ENCODE results near the gene CCNT2.

CCNT2 gene

DNA sequence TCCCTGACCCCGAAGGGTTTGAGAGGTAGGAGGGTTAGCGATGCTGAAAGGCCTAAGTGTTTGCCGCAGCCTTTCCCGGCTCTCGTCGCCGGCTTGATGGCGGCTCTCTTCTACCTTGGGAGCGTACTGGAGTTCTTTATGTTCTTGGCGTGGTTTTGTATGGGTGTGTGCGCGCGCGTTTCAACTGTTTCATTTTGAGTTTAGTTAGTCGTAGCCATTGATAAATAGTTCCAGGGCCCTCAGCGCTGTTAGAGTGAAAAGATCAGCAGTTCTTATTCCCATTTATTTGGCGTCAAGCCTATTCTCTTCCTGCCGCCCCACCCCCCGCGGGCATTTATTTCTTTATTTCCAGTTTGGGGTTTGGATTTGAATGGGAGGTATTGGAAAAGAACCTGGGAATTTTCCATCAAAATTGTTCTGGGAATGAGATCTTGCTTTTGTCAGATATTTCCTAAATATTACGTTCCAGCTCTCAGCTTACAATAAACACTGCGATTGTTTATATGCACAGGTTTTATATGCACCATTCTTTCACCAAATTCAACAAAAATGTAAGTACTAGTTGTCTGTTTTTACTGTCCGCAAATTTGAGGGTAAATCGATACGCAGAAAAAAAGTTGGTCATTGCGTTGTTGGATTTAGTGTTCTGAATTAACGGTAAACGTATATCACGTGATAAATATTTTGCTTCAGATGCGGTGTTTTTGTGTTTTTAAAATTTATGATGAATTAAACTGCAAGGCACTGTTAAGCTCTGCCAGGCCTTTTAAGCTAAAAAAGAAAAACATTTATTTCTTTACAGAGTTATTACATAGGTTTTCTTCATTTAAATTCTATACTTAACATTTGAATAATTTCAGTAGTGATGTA lies 954 bp downstream of the CCNT2 start:
- DNase-seq (peak; percentile 54), ATAC-seq (ENCODE audit: insufficient read depth, low read depth) (no peak)
- H3K27ac ChIP-seq (ENCODE audit: low read length), result peak overlapping the region; percentile 95
- peaks cover 51% of the 10 kb centered on the region for H3K4me1 ChIP-seq (ENCODE audit: insufficient read depth, low read length)
- peaks cover 59% of the 10 kb centered on the region for H3K79me2 ChIP-seq (ENCODE audit: insufficient read depth, low read length)
- H3K27me3 ChIP-seq (ENCODE audit: insufficient read depth, low read length, poor library complexity), result no peaks in the 10 kb centered on the region
- peaks cover 28% of the 10 kb centered on the region for H3K36me3 ChIP-seq (ENCODE audit: insufficient read depth, low read length)
- peak overlapping the region; percentile 93 for H2AFZ ChIP-seq (ENCODE audit: low read depth, low read length)
- peak overlapping the region; percentile 94 for H3K9ac ChIP-seq (ENCODE audit: low read depth, low read length)
- H4K20me1 ChIP-seq (ENCODE audit: insufficient read depth, low read length), result peaks cover 43% of the 10 kb centered on the region
- peak overlapping the region; percentile 74 to 87 for H3K4me3 ChIP-seq (ENCODE audit: low read depth in 1 of 2, low read length in 2 of 2)
- H3K4me2 ChIP-seq (ENCODE audit: insufficient read depth, low read length), result peak overlapping the region; percentile 75
- H3K9me3 ChIP-seq (ENCODE audit: insufficient read depth, low read length, severe bottlenecking), result no peaks in the 10 kb centered on the region
- TF ChIP-seq EZH2 (IDR thresholded peaks at IDR 0.05; ENCODE audit: borderline replicate concordance, low read depth, low read length, severe bottlenecking), result no peak
- TF ChIP-seq, protein P1, sequence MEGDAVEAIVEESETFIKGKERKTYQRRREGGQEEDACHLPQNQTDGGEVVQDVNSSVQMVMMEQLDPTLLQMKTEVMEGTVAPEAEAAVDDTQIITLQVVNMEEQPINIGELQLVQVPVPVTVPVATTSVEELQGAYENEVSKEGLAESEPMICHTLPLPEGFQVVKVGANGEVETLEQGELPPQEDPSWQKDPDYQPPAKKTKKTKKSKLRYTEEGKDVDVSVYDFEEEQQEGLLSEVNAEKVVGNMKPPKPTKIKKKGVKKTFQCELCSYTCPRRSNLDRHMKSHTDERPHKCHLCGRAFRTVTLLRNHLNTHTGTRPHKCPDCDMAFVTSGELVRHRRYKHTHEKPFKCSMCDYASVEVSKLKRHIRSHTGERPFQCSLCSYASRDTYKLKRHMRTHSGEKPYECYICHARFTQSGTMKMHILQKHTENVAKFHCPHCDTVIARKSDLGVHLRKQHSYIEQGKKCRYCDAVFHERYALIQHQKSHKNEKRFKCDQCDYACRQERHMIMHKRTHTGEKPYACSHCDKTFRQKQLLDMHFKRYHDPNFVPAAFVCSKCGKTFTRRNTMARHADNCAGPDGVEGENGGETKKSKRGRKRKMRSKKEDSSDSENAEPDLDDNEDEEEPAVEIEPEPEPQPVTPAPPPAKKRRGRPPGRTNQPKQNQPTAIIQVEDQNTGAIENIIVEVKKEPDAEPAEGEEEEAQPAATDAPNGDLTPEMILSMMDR (IDR thresholded peaks at IDR 0.05; ENCODE audit: borderline replicate concordance, extremely low read depth, low read length, poor library complexity, severe bottlenecking), result no peak

DNA sequence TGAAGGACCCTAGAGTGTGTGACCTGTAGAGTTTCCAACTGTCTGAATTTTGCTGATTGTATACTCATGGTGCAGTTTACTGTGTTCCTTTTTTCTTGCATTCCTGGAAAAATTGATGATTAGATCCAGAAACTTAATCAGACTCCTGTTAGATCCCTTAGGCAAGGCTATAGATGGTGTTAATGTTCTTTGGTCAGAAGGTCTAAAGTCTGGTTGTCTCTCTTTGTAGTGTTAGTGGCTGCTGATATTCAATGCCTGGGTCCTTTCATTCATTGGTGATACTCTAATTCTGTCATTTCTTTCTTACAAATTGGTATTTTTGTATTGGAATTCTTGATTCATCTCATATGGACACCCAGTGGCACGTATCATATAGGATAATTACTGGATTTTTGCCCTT lies 6.3 kb downstream of the CCNT2 start:
- Histone ChIP-seq H3K9ac (ENCODE audit: low read depth, low read length) (no peak overlapping the region), H3K27ac (ENCODE audit: low read length) (no peak overlapping the region), H3K9me3 (ENCODE audit: insufficient read depth, low read length, severe bottlenecking) (no peaks in the 10 kb centered on the region), H3K4me2 (ENCODE audit: insufficient read depth, low read length) (peak overlapping the region; percentile 29; the same call in 1 of the 2 replicates), H3K36me3 (ENCODE audit: insufficient read depth, low read length) (peaks cover 53% of the 10 kb centered on the region), H3K27me3 (ENCODE audit: insufficient read depth, low read length, poor library complexity) (no peaks in the 10 kb centered on the region), H3K79me2 (ENCODE audit: insufficient read depth, low read length) (peaks cover 100% of the 10 kb centered on the region), H3K4me3 (ENCODE audit: low read depth in 1 of 2, low read length in 2 of 2) (no peak overlapping the region), H4K20me1 (ENCODE audit: insufficient read depth, low read length) (peaks cover 95% of the 10 kb centered on the region), H2AFZ (ENCODE audit: low read depth, low read length) (no peak overlapping the region), H3K4me1 (ENCODE audit: insufficient read depth, low read length) (peaks cover 59% of the 10 kb centered on the region)
- TF ChIP-seq, protein P1 (IDR thresholded peaks at IDR 0.05; ENCODE audit: borderline replicate concordance, extremely low read depth, low read length, poor library complexity, severe bottlenecking), result no peak
- TF ChIP-seq EZH2 (IDR thresholded peaks at IDR 0.05; ENCODE audit: borderline replicate concordance, low read depth, low read length, severe bottlenecking), result no peak
- DNase-seq (no peak), ATAC-seq (ENCODE audit: insufficient read depth, low read depth) (no peak)

DNA sequence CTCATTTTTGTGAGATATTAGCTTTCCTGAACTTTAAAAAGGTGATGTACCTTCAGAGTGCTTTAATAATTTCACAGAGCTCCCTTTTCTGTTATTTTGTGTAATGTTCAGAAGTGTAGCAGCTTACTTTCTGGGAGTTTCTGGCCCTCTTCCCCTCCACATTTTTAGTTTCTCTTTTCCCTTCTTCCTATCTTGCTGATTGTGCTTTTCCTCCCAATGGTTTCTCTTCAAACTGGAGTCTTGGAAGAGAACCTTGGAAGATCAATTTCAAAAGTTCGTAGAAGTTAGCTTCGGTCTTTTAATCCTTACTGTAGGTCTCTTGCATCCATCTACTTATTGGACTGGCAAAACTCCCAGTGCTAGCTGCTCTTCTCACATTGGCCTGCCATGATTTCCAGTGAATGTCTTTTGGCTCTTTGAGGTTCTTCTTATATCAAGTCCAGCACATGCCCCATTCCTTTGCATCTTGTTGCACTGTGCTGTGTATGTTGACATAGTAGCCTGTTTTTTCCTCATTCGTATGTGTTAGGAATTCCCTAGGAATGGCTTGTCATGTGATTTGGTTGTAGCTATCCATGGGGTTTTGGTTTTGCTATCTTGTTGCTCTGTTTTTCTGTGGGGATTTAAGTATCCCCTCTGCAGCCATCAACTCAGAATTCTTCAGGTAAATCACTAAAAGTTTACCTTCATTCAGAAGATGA lies 7.8 kb downstream of the CCNT2 start:
- Histone ChIP-seq H3K79me2 (ENCODE audit: insufficient read depth, low read length) (peaks cover 100% of the 10 kb centered on the region), H4K20me1 (ENCODE audit: insufficient read depth, low read length) (peaks cover 96% of the 10 kb centered on the region), H3K4me2 (ENCODE audit: insufficient read depth, low read length) (peak overlapping the region; percentile 32; the same call in 1 of the 2 replicates), H3K27me3 (ENCODE audit: insufficient read depth, low read length, poor library complexity) (no peaks in the 10 kb centered on the region), H2AFZ (ENCODE audit: low read depth, low read length) (no peak overlapping the region), H3K27ac (ENCODE audit: low read length) (no peak overlapping the region), H3K36me3 (ENCODE audit: insufficient read depth, low read length) (peaks cover 58% of the 10 kb centered on the region), H3K9ac (ENCODE audit: low read depth, low read length) (no peak overlapping the region), H3K4me3 (ENCODE audit: low read depth in 1 of 2, low read length in 2 of 2) (no peak overlapping the region), H3K9me3 (ENCODE audit: insufficient read depth, low read length, severe bottlenecking) (no peaks in the 10 kb centered on the region), H3K4me1 (ENCODE audit: insufficient read depth, low read length) (peaks cover 44% of the 10 kb centered on the region)
- no peak for ATAC-seq (ENCODE audit: insufficient read depth, low read depth)
- DNase-seq, result no peak
- TF ChIP-seq EZH2 (IDR thresholded peaks at IDR 0.05; ENCODE audit: borderline replicate concordance, low read depth, low read length, severe bottlenecking), result no peak
- TF ChIP-seq, protein P1 (IDR thresholded peaks at IDR 0.05; ENCODE audit: borderline replicate concordance, extremely low read depth, low read length, poor library complexity, severe bottlenecking), result no peak

Data from DND-41 (cell line).